Measurements from ENCODE around the gene GALNT18.

DNA sequence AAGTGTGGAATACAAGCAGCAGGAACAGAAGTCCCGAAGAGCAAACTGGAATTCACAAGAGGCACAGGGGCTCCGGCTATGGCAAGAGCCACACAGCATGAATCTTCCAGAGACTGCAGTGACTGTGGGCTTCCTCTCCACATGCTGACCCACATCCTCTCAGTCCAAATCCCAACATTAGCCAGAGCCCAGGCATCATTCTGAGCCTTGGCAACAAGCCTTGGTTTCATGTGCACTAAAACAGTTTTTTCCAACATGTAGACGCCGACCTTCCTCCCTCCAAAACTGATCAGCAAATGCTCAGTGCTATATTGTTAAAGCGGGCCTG is 177.0 kb downstream of the GALNT18 start:
- TF ChIP-seq, protein P1, sequence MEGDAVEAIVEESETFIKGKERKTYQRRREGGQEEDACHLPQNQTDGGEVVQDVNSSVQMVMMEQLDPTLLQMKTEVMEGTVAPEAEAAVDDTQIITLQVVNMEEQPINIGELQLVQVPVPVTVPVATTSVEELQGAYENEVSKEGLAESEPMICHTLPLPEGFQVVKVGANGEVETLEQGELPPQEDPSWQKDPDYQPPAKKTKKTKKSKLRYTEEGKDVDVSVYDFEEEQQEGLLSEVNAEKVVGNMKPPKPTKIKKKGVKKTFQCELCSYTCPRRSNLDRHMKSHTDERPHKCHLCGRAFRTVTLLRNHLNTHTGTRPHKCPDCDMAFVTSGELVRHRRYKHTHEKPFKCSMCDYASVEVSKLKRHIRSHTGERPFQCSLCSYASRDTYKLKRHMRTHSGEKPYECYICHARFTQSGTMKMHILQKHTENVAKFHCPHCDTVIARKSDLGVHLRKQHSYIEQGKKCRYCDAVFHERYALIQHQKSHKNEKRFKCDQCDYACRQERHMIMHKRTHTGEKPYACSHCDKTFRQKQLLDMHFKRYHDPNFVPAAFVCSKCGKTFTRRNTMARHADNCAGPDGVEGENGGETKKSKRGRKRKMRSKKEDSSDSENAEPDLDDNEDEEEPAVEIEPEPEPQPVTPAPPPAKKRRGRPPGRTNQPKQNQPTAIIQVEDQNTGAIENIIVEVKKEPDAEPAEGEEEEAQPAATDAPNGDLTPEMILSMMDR (IDR thresholded peaks at IDR 0.05; ENCODE audit: extremely low read depth in 1 of 2, insufficient read depth in 1 of 2, low read depth in 1 of 2, low read length in 2 of 2), result no peak
- TF ChIP-seq POLR2A (IDR thresholded peaks at IDR 0.05; ENCODE audit: low read depth, low read length), result no peak
- no peak for TF ChIP-seq EZH2 (IDR thresholded peaks at IDR 0.05; ENCODE audit: borderline replicate concordance, low read depth, low read length, severe bottlenecking)
- TF ChIP-seq POLR2AphosphoS5 (IDR thresholded peaks at IDR 0.05; ENCODE audit: insufficient read depth, low read depth, low read length), result no peak
- TF ChIP-seq MYC (IDR thresholded peaks at IDR 0.05; ENCODE audit: low read depth, low read length), result no peak

Measured in endothelial cell of umbilical vein (primary cell).